D721Med (cell line): Measurements from ENCODE around the gene CEP63.

Experiments used
- DNase-seq: peaks from one replicate; pipeline ENCODE4 v3.0.0; 2011; ENCODE audit warnings: low spot score; ENCODE audit not compliant: insufficient read length
- FAIRE-seq: peaks from 2 replicates; lab custom pipeline; 2011; peaks lifted over from hg19 to GRCh38; lab: Jason Lieb, UNC
- CTCF ChIP-seq: IDR thresholded peaks from 2 replicates; pipeline ENCODE4 v1.5.1; 2012; ENCODE audit warnings: mild to moderate bottlenecking, control low read depth; ENCODE audit not compliant: insufficient read depth; ENCODE audit errors: missing control alignments

CEP63 gene

GRCh38 chr3:134602440-134602814, 116.6 kb downstream of the CEP63 start:
- TF ChIP-seq CTCF: no peak
- no peak for DNase-seq
- no peak for FAIRE-seq

GRCh38 chr3:134603480-134603879, 117.6 kb downstream of the CEP63 start:
- no peak for FAIRE-seq
- no peak for DNase-seq
- TF ChIP-seq CTCF: no peak

- FAIRE-seq: no peak
- no peak for DNase-seq
- no peak for TF ChIP-seq CTCF
These were observed 118.1 kb downstream of the CEP63 start for GRCh38 chr3:134603956-134604355.

DNA sequence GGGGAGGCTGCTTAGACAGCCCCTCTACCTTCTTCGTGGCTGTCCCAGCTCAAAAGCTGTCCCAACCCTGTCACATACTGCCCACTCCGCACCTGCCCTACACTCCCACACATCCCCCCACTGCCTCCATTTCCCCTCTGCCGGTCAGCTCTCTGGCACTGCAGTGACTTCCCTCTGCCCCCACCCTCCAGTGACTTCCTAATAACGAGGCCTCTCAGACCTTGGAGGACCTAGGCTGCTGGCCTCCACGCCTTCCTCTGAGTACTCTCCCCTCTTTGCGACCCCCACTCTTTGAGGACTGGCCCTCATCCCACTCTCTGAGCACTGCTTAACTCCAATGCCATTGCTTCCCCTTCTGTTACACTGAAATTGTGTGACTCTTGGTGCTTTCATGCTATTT, 119.7 kb downstream of the CEP63 start:
- no peak for TF ChIP-seq CTCF
- DNase-seq: no peak
- no peak for FAIRE-seq

- FAIRE-seq: no peak
- TF ChIP-seq CTCF: no peak
- DNase-seq: no peak
These were observed 120.5 kb downstream of the CEP63 start for GRCh38 chr3:134606033-134607025.

DNA sequence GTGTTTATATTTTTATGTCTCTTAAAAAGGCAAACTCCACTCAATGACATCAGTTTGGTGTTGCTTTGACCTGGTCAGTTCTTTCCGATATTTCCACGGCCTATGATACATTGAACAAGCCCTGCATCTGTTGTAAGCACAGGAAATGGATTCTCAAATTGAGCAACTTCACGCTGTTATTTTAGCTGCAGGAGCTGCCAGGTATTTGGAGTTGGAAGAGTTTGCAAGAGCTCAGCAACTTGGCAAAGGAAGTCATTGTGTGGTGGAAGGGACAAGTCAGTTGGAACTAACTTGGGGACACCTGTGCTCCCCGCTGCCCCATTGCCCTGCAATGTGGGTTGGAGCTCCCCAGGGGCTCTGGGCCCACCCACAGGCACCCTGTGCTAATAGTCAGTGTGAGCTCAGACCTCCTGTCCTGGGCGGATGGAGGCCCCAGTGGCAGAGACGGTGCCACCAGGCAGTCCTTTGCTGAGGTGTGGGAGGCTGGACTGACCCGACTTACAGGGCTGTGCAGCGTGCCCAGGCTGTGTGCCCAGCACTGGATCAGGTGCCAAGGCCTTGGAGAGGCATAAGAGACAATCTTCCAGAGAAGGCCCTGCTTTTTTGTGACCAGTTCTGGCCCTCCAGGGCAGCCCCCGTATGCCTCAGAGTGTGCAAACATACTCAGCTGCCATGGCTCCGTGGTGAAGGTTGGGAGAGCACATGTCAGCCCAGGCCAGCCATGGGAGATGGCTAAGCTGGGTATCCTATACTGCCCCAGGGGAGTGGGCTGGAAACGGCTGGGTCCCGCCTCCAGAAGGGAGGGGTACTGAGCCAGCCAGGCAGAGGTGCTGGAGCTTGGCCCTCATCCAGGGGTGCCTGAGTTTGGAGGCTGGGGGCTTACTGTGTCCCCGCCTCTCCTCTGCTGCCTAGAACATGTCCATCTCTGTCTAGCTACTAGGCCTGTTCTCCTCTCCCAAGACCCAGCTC, 121.5 kb downstream of the CEP63 start:
- FAIRE-seq (no peak), DNase-seq (no peak)
- no peak for TF ChIP-seq CTCF
